CD4-positive, alpha-beta T cell treated with Interferon gamma for 1 hour (primary cell): Measurements from ENCODE around the gene SCD5.
A peak's percentile ranks its signal among the peaks of the same experiment; 100 is the strongest.
"Not testable (repeated sequence)": the region's sequence is repeated elsewhere in the genome, so short reads cannot be mapped to it uniquely, and the experiment has no call there.

ENCODE experiments used
- DNase-seq: peaks from one replicate; pipeline ENCODE4 v3.0.0-alpha.2; 2020

SCD5 gene

GRCh38 chr4:82798168-82799005 is at the start of gene SCD5:
Gene SCD5 (minus strand): TSS chr4:82798796. CDS start chr4:82798537, 259 bp downstream.
- DNase-seq = peak; percentile 64

GRCh38 chr4:82842593-82842992 is 44.0 kb upstream of the SCD5 start:
- DNase-seq = no peak

GRCh38 chr4:82839624-82840023 is 41.0 kb upstream of the SCD5 start:
- no peak for DNase-seq

GRCh38 chr4:82833696-82834313 is 35.2 kb upstream of the SCD5 start:
- DNase-seq = no peak

- not testable (repeated sequence) for DNase-seq
Observed at GRCh38 chr4:82833060-82833459, 34.5 kb upstream of the SCD5 start.

- DNase-seq = no peak
Observed at GRCh38 chr4:82825425-82825824, 26.8 kb upstream of the SCD5 start.

- DNase-seq = no peak
Observed at GRCh38 chr4:82823062-82823461, 24.5 kb upstream of the SCD5 start.

GRCh38 chr4:82820689-82821088 is 22.1 kb upstream of the SCD5 start:
- DNase-seq = no peak

GRCh38 chr4:82818664-82819662 is 20.4 kb upstream of the SCD5 start:
- DNase-seq = no peak

- DNase-seq = not testable (repeated sequence)
Observed at GRCh38 chr4:82816874-82817273, 18.3 kb upstream of the SCD5 start.

- DNase-seq = no peak
Observed at GRCh38 chr4:82814034-82814433, 15.4 kb upstream of the SCD5 start.

GRCh38 chr4:82811838-82812341 is 13.3 kb upstream of the SCD5 start:
- no peak for DNase-seq

- no peak for DNase-seq
Observed at GRCh38 chr4:82811392-82811791, 12.8 kb upstream of the SCD5 start.

GRCh38 chr4:82810176-82810575 is 11.6 kb upstream of the SCD5 start:
- no peak for DNase-seq

GRCh38 chr4:82809619-82810018 is 11.0 kb upstream of the SCD5 start:
- no peak for DNase-seq

GRCh38 chr4:82803746-82804145 is 5.2 kb upstream of the SCD5 start:
- DNase-seq = no peak

- DNase-seq = no peak
Observed at GRCh38 chr4:82802911-82803310, 4.3 kb upstream of the SCD5 start.

GRCh38 chr4:82801910-82802521 is 3.4 kb upstream of the SCD5 start:
- DNase-seq = no peak

- DNase-seq = no peak
Observed at GRCh38 chr4:82799006-82799881, 648 bp upstream of the SCD5 start.

- no peak for DNase-seq
Observed at GRCh38 chr4:82797405-82798111, 1.0 kb downstream of the SCD5 start.

- no peak for DNase-seq
Observed at GRCh38 chr4:82797040-82797404, 1.6 kb downstream of the SCD5 start.
